SJSA1 (cell line): ENCODE measurements around the gene ZFHX3. TPM values are rescaled to one million over a fixed set of nuclear protein-coding genes. Genes with fewer than 3 reads are reported as not detected.

Experiments
- DNase-seq, 2 experiments: peaks; one replicate each; pipeline ENCODE4 v3.0.0-alpha.2; 2015 to 2020; ENCODE audit warnings: low spot score in 2 of 2, low read depth in 1 of 2
- H3K27ac ChIP-seq: fragments of 250-450 bp; sonication (Bioruptor Pico); 2 replicates; pipeline ENCODE4 v1.5.1; 2020; ENCODE audit warnings: mild to moderate bottlenecking, moderate library complexity
- H3K27me3 ChIP-seq: fragments of 250-450 bp; sonication (Bioruptor Pico); replicated peaks from 2 replicates; pipeline ENCODE4 v1.5.1; 2020; ENCODE audit warnings: mild to moderate bottlenecking, moderate library complexity
- H3K36me3 ChIP-seq: fragments of 250-450 bp; sonication (Bioruptor Pico); 2 replicates; pipeline ENCODE4 v1.5.1; 2020; ENCODE audit warnings: mild to moderate bottlenecking
- H3K4me1 ChIP-seq: fragments of 250-450 bp; sonication (Bioruptor Pico); replicated peaks from 2 replicates; pipeline ENCODE4 v1.6.1; 2021; ENCODE audit warnings: mild to moderate bottlenecking
- H3K4me3 ChIP-seq: fragments of 250-450 bp; sonication (Bioruptor Pico); 2 replicates; pipeline ENCODE4 v1.5.1; 2020; ENCODE audit warnings: mild to moderate bottlenecking
- H3K9me3 ChIP-seq: fragments of 250-450 bp; sonication (Bioruptor Pico); replicated peaks from 2 replicates; pipeline ENCODE4 v1.5.1; 2020; ENCODE audit warnings: mild to moderate bottlenecking
- total RNA-seq: library from RNA; depleted of rRNA; stranded (reverse); fragments of >200 nt; shearing (Covaris generic); gene quantifications from 2 replicates; pipeline ENCODE4 v1.2.3, GENCODE V29; 2014

Gene ZFHX3
- total RNA-seq, 1 experiment from 2014 or later, result 2.3 TPM

DNA sequence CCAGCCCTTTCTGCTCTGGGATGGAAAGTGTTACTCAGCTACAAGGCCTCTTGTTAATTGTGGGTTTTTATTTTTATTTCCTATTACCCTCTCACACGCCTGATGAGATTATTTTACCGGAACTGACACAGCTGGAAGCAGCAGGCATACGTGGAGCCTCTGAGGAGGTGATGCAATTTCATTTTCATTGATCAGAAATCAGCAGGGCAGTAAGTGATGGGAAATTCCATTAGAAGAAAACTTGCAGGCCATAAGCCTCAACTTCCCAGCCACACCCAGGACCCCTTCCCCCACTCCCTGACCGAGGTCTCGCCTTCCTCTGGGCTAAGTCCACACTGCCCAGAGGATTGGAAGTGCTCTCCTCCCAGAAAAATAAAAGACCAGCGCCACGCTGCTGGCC lies 69.7 kb downstream of the ZFHX3 start:
- H3K9me3 ChIP-seq, result no peaks in the 10 kb centered on the region
- no peaks in the 10 kb centered on the region for H3K4me1 ChIP-seq
- no peaks in the 10 kb centered on the region for H3K36me3 ChIP-seq
- DNase-seq, result no peak
- no peaks in the 10 kb centered on the region for H3K27me3 ChIP-seq
- H3K27ac ChIP-seq, result no peak overlapping the region
- H3K4me3 ChIP-seq, result no peak overlapping the region

GRCh38 chr16:72977127-72977526 lies 70.8 kb downstream of the ZFHX3 start:
- Histone ChIP-seq H3K4me3 (no peak overlapping the region), H3K9me3 (no peaks in the 10 kb centered on the region), H3K27ac (no peak overlapping the region), H3K4me1 (no peaks in the 10 kb centered on the region), H3K36me3 (no peaks in the 10 kb centered on the region), H3K27me3 (no peaks in the 10 kb centered on the region)
- DNase-seq, result no peak

GRCh38 chr16:72976438-72977064 lies 71.4 kb downstream of the ZFHX3 start:
- Histone ChIP-seq H3K36me3 (no peaks in the 10 kb centered on the region), H3K27me3 (no peaks in the 10 kb centered on the region), H3K27ac (no peak overlapping the region), H3K9me3 (no peaks in the 10 kb centered on the region), H3K4me3 (no peak overlapping the region), H3K4me1 (no peaks in the 10 kb centered on the region)
- no peak for DNase-seq

DNA sequence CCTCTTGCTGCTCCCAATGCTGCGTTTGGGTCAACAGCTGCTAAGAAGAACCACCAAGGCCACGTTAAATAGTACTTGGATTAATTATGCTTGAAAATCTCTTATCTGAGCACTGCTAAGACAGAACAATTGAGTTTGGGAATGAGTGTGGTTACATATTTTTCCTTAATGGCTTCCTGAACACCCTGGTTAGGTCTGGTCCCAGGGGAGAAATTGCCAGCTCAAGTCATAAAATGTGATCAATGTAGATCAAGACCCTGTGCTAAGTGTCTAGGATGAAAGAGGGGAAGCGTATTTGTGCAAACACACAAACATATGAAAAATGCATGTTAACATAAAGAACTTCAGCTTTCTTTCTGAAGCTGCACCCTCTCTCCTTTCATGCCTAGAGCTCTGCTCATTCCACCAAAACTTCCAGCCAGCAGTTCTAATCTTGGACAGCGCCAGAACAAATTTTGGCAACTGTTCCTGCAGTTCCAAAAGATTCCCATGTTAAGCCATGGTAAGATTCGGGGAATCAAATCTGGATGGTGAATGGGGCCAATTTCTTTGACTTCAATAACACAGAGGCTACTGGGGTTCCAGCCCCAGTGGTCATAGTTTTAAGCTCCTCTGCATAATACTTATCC lies 72.0 kb downstream of the ZFHX3 start:
- no peak for DNase-seq
- H3K27ac ChIP-seq, result no peak overlapping the region
- no peak overlapping the region for H3K4me3 ChIP-seq
- no peaks in the 10 kb centered on the region for H3K9me3 ChIP-seq
- H3K4me1 ChIP-seq, result no peaks in the 10 kb centered on the region
- H3K36me3 ChIP-seq, result no peaks in the 10 kb centered on the region
- H3K27me3 ChIP-seq, result no peaks in the 10 kb centered on the region

DNA sequence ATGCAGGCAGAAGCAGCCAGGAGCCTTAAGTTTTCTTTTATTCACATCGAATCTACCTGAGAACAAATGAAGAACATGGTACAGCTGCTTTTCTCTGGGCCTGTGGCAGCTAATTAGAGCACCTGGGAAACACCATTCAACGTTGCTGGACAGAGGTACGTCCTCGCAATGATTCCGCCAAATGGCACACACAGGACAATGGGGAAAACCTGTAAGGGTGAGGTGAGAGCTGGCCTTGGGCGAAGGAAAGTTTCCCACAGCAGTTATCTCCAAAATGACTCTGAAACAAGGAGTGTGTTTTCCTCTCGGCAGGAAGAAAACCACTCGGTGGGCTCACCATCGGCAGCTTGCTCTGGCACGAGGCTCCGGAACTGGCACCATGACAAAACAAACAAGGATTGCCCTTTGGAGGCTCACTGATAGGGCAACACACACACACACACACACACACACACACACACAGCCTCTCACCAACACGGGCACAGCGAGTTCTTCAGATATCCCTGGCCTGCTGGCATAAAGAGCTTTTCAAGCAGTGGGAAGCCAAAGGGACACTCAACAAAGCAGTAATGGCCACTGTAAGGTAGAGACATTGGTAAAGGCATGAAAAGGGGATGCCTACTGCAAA lies 73.7 kb downstream of the ZFHX3 start:
- Histone ChIP-seq H3K27me3 (no peaks in the 10 kb centered on the region), H3K4me1 (no peaks in the 10 kb centered on the region), H3K27ac (no peak overlapping the region), H3K4me3 (no peak overlapping the region), H3K36me3 (no peaks in the 10 kb centered on the region), H3K9me3 (no peaks in the 10 kb centered on the region)
- no peak for DNase-seq

DNA sequence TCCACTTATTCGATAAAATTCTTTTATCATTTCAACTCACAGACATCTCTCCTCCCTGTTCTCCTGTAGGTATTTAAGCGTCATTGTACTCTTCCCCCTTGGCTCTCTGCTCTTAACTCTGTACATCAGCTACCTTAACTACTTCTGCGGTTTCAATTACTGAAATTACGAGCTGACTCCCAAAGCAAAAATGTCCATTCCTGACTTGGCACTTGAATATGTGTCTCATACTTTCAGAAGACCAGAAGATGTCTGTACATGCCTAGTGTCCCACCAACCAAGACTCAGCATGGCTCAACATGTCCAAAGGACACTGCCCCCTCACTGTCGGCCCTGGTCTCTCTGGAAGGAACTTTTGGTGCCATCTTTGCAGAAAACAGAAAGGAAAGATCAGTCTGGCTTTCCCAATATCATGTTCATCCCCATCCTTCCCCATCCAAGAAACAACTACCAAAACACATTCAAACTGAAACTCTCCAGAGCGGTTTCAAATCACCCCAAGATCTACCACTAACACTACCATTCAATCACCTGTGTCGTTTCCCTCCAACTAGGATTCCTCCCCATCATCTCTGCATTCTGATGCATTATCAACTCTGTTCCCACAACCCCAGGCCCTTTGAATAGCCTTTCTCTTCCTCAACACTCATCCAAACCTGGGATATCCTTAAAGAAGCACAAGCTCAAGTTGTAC lies 74.9 kb downstream of the ZFHX3 start:
- DNase-seq, result no peak
- Histone ChIP-seq H3K9me3 (no peaks in the 10 kb centered on the region), H3K27ac (no peak overlapping the region), H3K4me3 (no peak overlapping the region), H3K27me3 (no peaks in the 10 kb centered on the region), H3K4me1 (no peaks in the 10 kb centered on the region), H3K36me3 (no peaks in the 10 kb centered on the region)

GRCh38 chr16:72971370-72971769 lies 76.6 kb downstream of the ZFHX3 start:
- no peaks in the 10 kb centered on the region for H3K36me3 ChIP-seq
- H3K9me3 ChIP-seq, result no peaks in the 10 kb centered on the region
- H3K4me1 ChIP-seq, result no peaks in the 10 kb centered on the region
- H3K4me3 ChIP-seq, result no peak overlapping the region
- DNase-seq, result no peak
- no peaks in the 10 kb centered on the region for H3K27me3 ChIP-seq
- H3K27ac ChIP-seq, result no peak overlapping the region

GRCh38 chr16:72970656-72971055 lies 77.3 kb downstream of the ZFHX3 start:
- Histone ChIP-seq H3K27ac (no peak overlapping the region), H3K36me3 (no peaks in the 10 kb centered on the region), H3K27me3 (no peaks in the 10 kb centered on the region), H3K9me3 (no peaks in the 10 kb centered on the region), H3K4me1 (no peaks in the 10 kb centered on the region), H3K4me3 (no peak overlapping the region)
- no peak for DNase-seq

- no peak overlapping the region for H3K27ac ChIP-seq
- H3K9me3 ChIP-seq, result no peaks in the 10 kb centered on the region
- H3K27me3 ChIP-seq, result no peaks in the 10 kb centered on the region
- H3K4me3 ChIP-seq, result no peak overlapping the region
- no peaks in the 10 kb centered on the region for H3K4me1 ChIP-seq
- DNase-seq, result no peak
- no peaks in the 10 kb centered on the region for H3K36me3 ChIP-seq
Measured at GRCh38 chr16:72969812-72970211, 78.1 kb downstream of the ZFHX3 start.

DNA sequence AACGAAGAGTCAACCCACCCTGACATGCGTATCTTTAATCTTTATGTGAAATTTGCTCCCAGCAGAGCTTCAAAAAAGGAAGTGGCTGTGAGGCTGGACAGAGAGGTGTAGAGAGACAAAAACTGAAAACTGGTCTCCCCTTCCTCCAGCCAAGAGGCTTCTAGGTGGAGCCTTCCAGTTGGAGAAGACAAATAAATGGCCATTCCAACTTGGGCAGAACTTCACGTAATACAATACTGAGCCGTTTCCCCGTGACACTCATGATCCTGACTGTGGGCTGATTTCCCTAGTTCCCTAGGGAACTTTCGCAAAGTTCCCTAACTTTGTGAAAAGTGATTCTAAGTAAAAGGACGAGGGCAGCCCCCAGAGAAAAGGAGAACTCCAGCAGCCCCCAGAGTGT lies 78.8 kb downstream of the ZFHX3 start:
- Histone ChIP-seq H3K9me3 (no peaks in the 10 kb centered on the region), H3K27ac (no peak overlapping the region), H3K27me3 (no peaks in the 10 kb centered on the region), H3K4me3 (no peak overlapping the region), H3K4me1 (no peaks in the 10 kb centered on the region), H3K36me3 (no peaks in the 10 kb centered on the region)
- no peak for DNase-seq

DNA sequence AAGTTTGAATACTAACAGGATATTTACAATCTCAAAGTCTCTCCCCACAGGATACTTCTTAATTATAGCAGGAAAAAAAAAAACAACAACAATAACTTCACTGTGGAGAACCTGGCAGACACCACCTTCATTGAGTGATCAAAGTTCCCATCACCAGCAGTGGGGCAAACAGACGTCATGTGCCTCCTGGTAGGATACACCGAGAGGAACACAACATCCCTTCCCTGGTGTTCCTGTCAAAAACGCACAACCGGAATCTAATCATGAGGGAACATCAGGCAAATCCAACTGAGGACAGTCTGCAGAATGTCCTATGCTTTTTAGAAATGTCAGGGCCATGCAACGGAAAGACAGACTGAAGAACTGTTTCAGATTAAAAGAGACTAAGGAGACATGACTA lies 80.0 kb downstream of the ZFHX3 start:
- Histone ChIP-seq H3K4me3 (no peak overlapping the region), H3K9me3 (no peaks in the 10 kb centered on the region), H3K4me1 (no peaks in the 10 kb centered on the region), H3K36me3 (no peaks in the 10 kb centered on the region), H3K27me3 (no peaks in the 10 kb centered on the region), H3K27ac (no peak overlapping the region)
- no peak for DNase-seq

- no peaks in the 10 kb centered on the region for H3K9me3 ChIP-seq
- H3K4me3 ChIP-seq, result no peak overlapping the region
- H3K36me3 ChIP-seq, result peaks cover 7% of the 10 kb centered on the region; the same call in 1 of the 2 replicates
- H3K27ac ChIP-seq, result no peak overlapping the region
- no peaks in the 10 kb centered on the region for H3K4me1 ChIP-seq
- no peak for DNase-seq
- H3K27me3 ChIP-seq, result no peaks in the 10 kb centered on the region
Measured at GRCh38 chr16:72963533-72964315, 84.2 kb downstream of the ZFHX3 start.

DNA sequence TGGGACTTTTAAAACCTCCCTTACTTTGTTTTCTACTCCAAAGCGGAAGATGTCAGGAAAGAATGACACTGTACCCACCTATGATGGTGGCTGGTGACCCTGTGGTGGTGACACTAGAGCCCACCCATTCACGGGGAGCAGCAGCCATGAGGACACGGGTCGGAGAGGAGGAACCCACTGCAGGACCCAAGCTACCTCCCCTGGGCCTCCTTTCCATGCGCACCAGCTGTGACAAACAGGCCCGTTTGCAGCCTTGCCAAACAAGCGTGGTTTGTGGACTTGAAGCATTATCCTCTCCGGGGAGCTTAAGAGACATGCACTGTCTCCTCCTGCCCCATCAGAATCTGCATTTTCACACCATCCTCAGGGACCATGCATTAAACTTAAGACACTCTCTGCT lies 85.6 kb downstream of the ZFHX3 start:
- no peaks in the 10 kb centered on the region for H3K4me1 ChIP-seq
- DNase-seq, result no peak
- H3K27ac ChIP-seq, result no peak overlapping the region
- H3K4me3 ChIP-seq, result no peak overlapping the region
- H3K9me3 ChIP-seq, result no peaks in the 10 kb centered on the region
- peaks cover 7% of the 10 kb centered on the region for H3K36me3 ChIP-seq
- no peaks in the 10 kb centered on the region for H3K27me3 ChIP-seq
